HepG2 (cell line): ENCODE results near the gene SLC12A5. TPM values are rescaled to one million over a fixed set of nuclear protein-coding genes. Genes with fewer than 3 reads are reported as not detected.
A peak's percentile ranks its signal among the peaks of the same experiment; 100 is the strongest.

Source experiments
- ARID4A ChIP-seq: sonication (generic); formaldehyde crosslinking; IDR thresholded peaks from 2 replicates; pipeline ENCODE4 v1.5.0; 2020; ENCODE audit warnings: mild to moderate bottlenecking, missing genetic modification reagents, borderline replicate concordance
- GTF2F1 ChIP-seq: fragments of 150-350 bp; IDR thresholded peaks from 2 replicates; pipeline ENCODE4 v1.6.1; 2014; ENCODE audit warnings: low read length
- HNF4A ChIP-seq: sonication (generic); formaldehyde crosslinking; IDR thresholded peaks from 2 replicates; pipeline ENCODE4 v1.4.0; 2020; ENCODE audit warnings: missing genetic modification reagents
- MAFK ChIP-seq, 2 experiments: IDR thresholded peaks in 1 of 2; conservative IDR thresholded peaks in 1 of 2; 2 replicates each; pipeline ENCODE4 v1.6.1; 2011; ENCODE audit warnings: improper control_type of control experiment in 2 of 2, low read length in 2 of 2
- PCBP1 ChIP-seq: fragments of 200-400 bp; formaldehyde crosslinking; IDR thresholded peaks from 2 replicates; pipeline ENCODE4 v1.6.1; 2017; ENCODE audit warnings: mild to moderate bottlenecking, low read depth, low read length, borderline replicate concordance
- PITX1 ChIP-seq: sonication (generic); formaldehyde crosslinking; IDR thresholded peaks from 2 replicates; pipeline ENCODE4 v1.5.1; 2020; ENCODE audit warnings: mild to moderate bottlenecking, missing genetic modification reagents
- SPEN ChIP-seq: sonication (generic); formaldehyde crosslinking; IDR thresholded peaks from 2 replicates; pipeline ENCODE4 v1.5.1; 2020; ENCODE audit warnings: low read depth, mild to moderate bottlenecking, missing genetic modification reagents
- SSRP1 ChIP-seq: IDR thresholded peaks from 2 replicates; pipeline ENCODE4 v1.6.1; 2016; ENCODE audit warnings: control low read depth
- THAP7 ChIP-seq: sonication (generic); formaldehyde crosslinking; IDR thresholded peaks from 2 replicates; pipeline ENCODE4 v1.8.1; 2023; ENCODE audit warnings: mild to moderate bottlenecking, missing genetic modification reagents
- ZBTB46 ChIP-seq: sonication (generic); formaldehyde crosslinking; IDR thresholded peaks from 2 replicates; pipeline ENCODE4 v1.4.0; 2020; ENCODE audit warnings: mild to moderate bottlenecking, missing genetic modification reagents, borderline replicate concordance
- ZNF543 ChIP-seq: sonication (generic); formaldehyde crosslinking; IDR thresholded peaks from 2 replicates; pipeline ENCODE4 v1.4.0; 2020; ENCODE audit warnings: mild to moderate bottlenecking, missing genetic modification reagents
- polyA plus RNA-seq, 8 experiments: library from polyadenylated mRNA; depleted of rRNA in 3 of 8; stranded (reverse) in 7 of 8; unstranded in 1 of 8; fragments of >200 nt; fragmentation: Illumina TruSeq in 4 of 8; extraction: Trizol in 4 of 8; gene quantifications; 2 replicates each; pipeline versions ENCODE4 v1.2.1 to v1.2.3, GENCODE V29; 2011 to 2016; ENCODE audit warnings: low read depth in 4 of 8, missing spikeins in 1 of 8, mixed read lengths in 1 of 8; ENCODE audit not compliant: insufficient read depth in 1 of 8
- total RNA-seq, 5 experiments: library from RNA; depleted of rRNA; stranded (reverse); fragments of >200 nt; fragmentation: Illumina TruSeq; extraction: Trizol; gene quantifications; 2 replicates each; pipeline ENCODE4 v1.2.3, GENCODE V29; 2016; ENCODE audit warnings: low read depth in 1 of 5
- TF ChIP-seq, protein P1 (sequence below): sonication (generic); formaldehyde crosslinking; IDR thresholded peaks from 2 replicates; pipeline ENCODE4 v1.4.0; 2020; ENCODE audit warnings: mild to moderate bottlenecking, missing genetic modification reagents
- TF ChIP-seq, protein P2 (sequence below): sonication (generic); formaldehyde crosslinking; IDR thresholded peaks from 2 replicates; pipeline ENCODE4 v1.4.0; 2020; ENCODE audit warnings: missing genetic modification reagents
- TF ChIP-seq, protein P3 (sequence below): sonication (generic); formaldehyde crosslinking; IDR thresholded peaks from 2 replicates; pipeline ENCODE4 v1.5.0; 2020; ENCODE audit warnings: missing genetic modification reagents
- TF ChIP-seq, protein P4 (sequence below): sonication (generic); formaldehyde crosslinking; IDR thresholded peaks from 2 replicates; pipeline ENCODE4 v1.9.0; 2021; ENCODE audit warnings: missing genetic modification reagents, mild to moderate bottlenecking, borderline replicate concordance

SLC12A5 gene
- total and polyA plus RNA-seq, 2 of the 13 experiments (the other 11 are each of a cell fraction or from before 2014, with no cell fraction given): 4.3 to 5.4 TPM

GRCh38 chr20:46089167-46089416 lies 60.1 kb downstream of the SLC12A5 start (continued):
- TF ChIP-seq HNF4A (no peak), ARID4A (CRISPR knock-in tag) (no peak; the same call in 1 of the 2 replicates), THAP7 (no peak), ZNF543 (CRISPR knock-in tag) (no peak), MAFK (conservative IDR thresholded peaks at IDR 0.05 in 1 of 2, IDR thresholded peaks at IDR 0.05 in 1 of 2; ENCODE audit: low read length in 2 of 2) (no peak), PITX1 (no peak; the same call in 1 of the 2 replicates), SSRP1 (CRISPR knock-in tag) (no peak), GTF2F1 (no peak), SPEN (CRISPR knock-in tag) (no peak), ZBTB46 (CRISPR knock-in tag) (no peak), PCBP1 (0 out of 2 replicates have a peak, but pooled peaks have one; percentile 72)
- TF ChIP-seq, protein P1, sequence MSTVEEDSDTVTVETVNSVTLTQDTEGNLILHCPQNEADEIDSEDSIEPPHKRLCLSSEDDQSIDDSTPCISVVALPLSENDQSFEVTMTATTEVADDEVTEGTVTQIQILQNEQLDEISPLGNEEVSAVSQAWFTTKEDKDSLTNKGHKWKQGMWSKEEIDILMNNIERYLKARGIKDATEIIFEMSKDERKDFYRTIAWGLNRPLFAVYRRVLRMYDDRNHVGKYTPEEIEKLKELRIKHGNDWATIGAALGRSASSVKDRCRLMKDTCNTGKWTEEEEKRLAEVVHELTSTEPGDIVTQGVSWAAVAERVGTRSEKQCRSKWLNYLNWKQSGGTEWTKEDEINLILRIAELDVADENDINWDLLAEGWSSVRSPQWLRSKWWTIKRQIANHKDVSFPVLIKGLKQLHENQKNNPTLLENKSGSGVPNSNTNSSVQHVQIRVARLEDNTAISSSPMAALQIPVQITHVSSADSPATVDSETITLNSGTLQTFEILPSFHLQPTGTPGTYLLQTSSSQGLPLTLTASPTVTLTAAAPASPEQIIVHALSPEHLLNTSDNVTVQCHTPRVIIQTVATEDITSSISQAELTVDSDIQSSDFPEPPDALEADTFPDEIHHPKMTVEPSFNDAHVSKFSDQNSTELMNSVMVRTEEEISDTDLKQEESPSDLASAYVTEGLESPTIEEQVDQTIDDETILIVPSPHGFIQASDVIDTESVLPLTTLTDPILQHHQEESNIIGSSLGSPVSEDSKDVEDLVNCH: no peak
- TF ChIP-seq, protein P2, sequence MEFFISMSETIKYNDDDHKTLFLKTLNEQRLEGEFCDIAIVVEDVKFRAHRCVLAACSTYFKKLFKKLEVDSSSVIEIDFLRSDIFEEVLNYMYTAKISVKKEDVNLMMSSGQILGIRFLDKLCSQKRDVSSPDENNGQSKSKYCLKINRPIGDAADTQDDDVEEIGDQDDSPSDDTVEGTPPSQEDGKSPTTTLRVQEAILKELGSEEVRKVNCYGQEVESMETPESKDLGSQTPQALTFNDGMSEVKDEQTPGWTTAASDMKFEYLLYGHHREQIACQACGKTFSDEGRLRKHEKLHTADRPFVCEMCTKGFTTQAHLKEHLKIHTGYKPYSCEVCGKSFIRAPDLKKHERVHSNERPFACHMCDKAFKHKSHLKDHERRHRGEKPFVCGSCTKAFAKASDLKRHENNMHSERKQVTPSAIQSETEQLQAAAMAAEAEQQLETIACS (CRISPR knock-in tag): no peak
- TF ChIP-seq, protein P3, sequence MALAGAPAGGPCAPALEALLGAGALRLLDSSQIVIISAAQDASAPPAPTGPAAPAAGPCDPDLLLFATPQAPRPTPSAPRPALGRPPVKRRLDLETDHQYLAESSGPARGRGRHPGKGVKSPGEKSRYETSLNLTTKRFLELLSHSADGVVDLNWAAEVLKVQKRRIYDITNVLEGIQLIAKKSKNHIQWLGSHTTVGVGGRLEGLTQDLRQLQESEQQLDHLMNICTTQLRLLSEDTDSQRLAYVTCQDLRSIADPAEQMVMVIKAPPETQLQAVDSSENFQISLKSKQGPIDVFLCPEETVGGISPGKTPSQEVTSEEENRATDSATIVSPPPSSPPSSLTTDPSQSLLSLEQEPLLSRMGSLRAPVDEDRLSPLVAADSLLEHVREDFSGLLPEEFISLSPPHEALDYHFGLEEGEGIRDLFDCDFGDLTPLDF (CRISPR knock-in tag): no peak
- TF ChIP-seq, protein P4, sequence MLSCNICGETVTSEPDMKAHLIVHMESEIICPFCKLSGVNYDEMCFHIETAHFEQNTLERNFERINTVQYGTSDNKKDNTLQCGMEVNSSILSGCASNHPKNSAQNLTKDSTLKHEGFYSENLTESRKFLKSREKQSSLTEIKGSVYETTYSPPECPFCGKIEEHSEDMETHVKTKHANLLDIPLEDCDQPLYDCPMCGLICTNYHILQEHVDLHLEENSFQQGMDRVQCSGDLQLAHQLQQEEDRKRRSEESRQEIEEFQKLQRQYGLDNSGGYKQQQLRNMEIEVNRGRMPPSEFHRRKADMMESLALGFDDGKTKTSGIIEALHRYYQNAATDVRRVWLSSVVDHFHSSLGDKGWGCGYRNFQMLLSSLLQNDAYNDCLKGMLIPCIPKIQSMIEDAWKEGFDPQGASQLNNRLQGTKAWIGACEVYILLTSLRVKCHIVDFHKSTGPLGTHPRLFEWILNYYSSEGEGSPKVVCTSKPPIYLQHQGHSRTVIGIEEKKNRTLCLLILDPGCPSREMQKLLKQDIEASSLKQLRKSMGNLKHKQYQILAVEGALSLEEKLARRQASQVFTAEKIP (CRISPR knock-in tag): no peak
- TF ChIP-seq, all 625 proteins: peak for 72
